HG03196 (cell line): ENCODE results near the gene SYT14.
"Not testable (repeated sequence)": the region's sequence is repeated elsewhere in the genome, so short reads cannot be mapped to it uniquely, and the experiment has no call there.

Experiments
- ATAC-seq: cut with Tn5 transposase; IDR thresholded peaks from one replicate; pipeline ENCODE4 v1.9.1; 2021; ENCODE audit not compliant: unreplicated experiment

Gene SYT14

DNA sequence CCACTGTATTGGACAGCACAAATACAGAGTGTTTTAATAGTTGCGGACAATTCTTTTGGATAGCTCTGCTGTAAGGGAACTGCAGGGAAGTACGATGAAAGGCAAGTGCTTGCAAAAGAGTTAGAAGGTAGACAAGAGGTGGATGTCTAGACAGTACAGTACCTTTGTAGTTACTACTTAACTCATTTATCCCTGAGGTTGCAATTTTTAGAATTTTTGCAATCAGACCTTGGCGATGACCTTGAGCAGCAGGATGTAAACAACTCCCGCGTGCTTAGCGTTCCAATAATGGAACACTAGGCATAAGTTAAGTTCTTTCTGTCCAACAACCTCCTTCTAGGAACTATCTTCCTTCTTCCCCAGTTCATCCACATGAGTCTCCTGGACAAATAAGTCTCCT, 1.9 kb upstream of the SYT14 start:
- ATAC-seq: no peak

DNA sequence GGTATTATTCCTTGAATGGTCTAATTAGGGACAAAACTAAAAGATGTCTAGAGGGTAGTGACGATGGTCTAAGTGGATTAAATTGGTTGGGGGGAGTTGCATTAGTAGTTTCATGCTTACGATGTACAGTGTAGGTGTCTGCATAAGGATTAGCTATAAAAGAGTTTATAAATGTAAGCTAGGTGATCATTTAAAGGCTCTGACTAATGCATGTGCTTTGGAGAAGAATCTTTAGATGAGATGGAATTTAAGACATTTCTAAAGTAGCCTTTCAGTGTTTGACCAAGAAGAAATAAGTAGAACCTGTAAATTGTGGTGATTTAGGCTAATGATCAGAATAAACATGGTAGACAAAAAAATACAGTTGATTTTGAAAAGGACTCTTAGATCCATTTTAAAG, 7.4 kb downstream of the SYT14 start:
- ATAC-seq: no peak

DNA sequence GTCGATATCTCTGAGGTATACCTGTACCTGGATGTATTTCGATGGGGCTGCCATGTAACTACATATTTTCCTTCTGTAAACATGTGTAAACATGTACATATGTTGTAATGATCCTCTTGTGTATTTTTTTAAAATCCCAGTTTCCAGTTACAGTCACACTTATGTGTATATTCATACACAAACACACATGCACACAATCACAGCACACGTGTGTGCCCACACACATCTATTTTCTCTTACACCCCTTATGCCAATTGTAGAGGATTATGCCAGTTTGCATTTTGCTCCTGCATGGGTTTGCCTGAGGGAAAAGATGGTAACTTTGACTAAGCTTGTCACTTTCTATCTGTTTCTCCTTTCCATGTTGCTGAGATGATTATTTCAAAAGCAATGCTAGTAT, 10.1 kb downstream of the SYT14 start:
- no peak for ATAC-seq

DNA sequence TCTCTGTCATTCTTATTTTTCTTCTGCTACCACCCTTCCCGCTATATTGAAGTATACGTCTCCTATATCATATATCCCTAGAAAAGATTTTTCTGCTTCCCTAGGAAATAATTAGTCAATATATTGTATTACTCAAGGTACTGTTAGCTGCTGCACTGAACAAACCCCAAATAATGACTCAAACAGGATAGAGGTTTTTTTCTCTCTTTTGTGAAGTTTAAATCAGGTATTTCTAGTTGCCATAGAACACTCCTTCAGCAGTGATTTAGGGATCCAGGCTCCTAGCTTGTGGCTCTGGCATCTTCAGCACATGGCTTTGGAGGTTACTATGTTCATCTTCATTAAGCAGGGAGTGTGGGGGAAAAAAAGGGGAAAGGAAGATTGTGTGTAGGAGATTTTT, 18.1 kb downstream of the SYT14 start:
- no peak for ATAC-seq

DNA sequence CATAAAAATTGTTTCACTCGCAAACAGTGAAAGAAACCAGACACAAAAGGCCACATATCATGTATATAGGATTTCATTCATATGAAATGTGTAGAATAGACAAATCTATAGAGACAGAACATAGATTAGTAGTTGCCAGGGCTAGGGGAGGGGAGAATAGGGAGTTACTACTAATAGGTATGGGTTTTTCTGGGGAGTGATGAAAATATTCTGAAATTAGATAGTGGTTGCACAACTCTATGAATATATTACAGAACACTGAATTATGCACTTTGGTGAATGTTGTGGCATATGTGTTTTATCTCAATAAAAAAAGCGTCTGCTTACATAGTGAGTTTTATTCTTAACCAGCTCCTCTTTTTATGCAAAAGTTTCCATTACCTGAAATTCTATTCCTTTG, 21.6 kb downstream of the SYT14 start:
- no peak for ATAC-seq

DNA sequence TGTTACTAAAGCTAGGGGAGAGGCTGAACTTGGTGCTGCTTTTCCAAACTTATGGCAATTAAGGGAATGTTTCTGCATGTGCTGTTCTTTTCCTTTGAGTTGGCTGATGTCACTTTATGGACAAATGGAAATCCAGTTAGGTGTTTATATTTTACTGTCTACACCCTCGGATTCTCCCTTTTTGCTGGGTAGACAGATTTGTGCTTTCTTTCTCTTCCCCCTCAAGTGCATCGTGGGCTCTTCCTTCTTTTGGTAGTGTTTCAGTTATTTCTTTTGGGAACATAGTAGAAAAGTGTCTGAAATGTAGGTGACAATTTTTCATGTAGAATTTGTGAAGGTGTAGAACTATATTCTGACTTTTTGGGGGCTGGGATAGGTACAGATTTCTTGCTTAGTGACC, 22.9 kb downstream of the SYT14 start:
- ATAC-seq: no peak

DNA sequence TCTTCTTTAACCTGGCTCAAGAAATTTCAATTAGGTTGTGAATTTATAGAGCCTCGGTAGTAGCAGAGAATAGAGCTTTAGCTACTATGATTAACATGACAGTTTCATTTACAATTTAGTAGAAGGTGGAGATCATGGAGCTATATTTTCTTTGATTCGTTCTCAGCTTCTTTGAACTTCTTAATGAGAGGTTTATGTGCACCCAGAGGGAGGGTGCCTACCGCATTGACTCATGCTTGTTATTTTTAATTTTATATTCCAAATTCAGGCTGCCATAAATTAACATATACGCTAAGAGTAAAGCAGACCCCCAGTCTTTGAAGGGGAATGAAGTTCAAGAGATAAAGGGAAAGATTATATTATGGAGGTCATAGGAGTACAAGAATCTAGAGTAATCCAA, 24.4 kb downstream of the SYT14 start:
- no peak for ATAC-seq

DNA sequence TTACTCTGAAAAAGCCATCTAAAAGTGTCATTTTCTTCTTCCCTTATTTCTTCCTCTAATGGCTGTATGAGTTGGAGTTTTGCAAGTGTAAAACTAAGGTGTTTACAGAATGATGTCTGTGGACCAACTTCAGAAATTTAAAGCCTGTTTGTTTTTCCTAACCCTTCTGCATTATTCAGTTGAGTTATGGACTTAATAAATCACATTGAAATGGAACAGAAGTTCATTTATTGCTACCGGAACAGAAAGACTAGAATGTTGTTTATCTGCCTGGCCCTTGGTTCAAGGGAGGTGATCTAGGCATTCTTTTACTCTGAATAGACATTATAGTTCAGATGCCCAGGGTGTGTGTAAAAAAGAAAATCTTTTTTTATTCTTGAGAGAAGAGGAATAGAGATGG, 24.8 kb downstream of the SYT14 start:
- no peak for ATAC-seq

DNA sequence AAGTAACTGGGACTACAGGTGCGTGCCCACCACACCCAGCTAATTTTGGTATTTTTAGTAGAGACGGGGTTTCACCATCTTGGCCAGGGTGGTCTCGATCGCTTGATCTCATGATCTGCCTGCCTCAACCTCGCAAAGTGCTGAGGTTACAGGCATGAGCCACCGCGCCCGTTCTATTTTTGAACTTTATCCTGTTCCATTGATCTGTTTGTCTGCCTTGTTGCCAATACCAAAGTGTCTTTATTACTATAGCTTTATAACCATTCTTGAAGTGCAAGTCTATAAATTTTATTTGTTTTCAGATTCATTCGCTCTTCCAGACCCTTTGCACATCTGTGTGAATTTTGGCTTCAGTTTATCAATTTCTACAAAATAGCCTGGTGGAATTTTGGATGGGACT, 28.0 kb downstream of the SYT14 start:
- no peak for ATAC-seq

DNA sequence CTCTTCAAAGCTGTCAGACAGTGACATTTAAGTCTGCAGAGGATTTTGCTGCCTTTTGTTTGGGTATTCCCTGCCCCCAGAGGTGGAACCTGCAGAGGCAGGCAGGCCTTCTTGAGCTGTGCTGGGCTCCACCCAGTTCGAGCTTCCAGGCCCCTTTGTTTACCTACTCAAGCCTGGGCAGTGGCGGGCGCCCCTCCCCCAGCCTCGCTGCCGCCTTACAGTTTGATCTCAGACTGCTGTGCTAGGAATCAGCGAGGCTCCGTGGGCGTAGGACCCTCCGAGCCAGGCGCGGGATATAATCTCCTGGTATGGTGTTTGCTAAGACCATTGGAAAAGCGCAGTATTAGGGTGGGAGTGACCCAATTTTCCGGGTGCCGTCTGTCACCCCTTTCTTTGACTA, 40.7 kb downstream of the SYT14 start:
- not testable (repeated sequence) for ATAC-seq

DNA sequence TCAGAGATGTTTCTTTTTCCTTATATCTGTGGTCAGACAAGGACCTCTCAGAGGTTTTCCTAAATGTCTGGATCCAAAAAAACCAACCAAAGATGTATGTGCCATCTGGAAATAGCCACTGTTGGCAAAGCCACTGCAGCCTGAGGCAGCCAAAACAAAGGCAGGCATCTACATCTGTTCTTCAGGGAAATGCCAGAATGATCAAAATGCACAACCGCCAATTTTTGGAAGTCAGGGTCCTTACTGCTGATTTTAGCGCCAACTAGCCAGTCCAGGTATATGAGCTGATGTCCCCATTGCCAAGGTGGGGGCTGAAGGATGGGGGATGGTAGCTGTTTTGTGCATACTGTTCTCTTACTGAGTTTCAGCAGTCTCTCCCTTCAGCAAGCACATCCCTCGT, 45.9 kb downstream of the SYT14 start:
- ATAC-seq: no peak

DNA sequence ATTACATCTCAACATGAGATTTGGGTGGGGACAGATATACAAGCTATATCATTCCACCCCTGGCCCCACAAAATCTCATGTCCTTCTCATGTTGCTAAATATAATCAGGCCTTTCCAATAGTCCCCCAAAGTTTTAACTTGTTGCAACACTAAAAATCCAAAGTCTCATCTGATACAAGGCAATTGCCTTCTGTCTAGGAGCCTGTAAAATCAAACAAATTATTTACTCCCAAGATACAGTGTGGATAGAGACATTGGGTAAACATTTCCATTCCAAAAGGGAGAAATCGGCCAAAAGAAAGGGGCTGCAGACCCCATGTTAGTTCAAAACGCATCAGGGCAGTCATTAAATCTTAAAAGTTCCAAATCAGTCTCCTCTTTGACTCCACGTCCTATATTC, 47.0 kb downstream of the SYT14 start:
- no peak for ATAC-seq

DNA sequence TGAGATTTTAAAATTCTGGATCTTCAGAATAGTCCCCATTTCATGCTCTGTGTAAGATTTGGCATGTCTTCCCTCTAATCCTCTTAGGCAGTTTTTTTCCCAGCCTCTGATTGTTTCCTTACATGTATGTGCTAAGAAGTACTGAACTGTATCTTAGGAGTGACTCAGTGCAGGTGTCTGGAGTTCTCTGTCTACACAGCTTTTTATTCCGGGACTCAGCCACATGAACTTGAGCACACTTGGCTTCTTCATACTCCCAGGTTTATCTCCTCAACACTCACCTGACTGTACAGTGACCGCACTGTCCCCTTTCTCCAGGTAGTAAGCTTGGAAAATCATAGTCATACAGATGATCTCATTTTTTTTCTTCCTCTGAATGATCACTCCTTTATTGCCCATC, 50.7 kb downstream of the SYT14 start:
- ATAC-seq: no peak

DNA sequence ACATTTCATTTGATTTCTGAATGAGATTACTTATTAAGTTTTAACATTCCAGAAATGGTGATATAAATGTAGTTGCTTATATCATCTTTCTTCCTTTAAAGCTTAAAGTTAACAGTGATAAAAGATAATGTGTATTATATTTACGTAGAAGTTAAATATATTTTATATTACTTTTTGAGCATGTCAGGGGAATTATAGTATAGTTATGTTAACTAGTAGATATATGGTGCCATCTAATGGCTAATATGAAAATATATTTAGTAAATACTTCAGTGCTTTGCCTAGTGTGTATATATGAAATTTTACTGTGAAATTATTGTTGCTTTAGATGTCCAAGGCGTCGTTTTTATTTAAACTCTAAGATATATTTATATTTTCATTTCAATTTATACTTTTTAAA, 51.5 kb downstream of the SYT14 start:
- no peak for ATAC-seq

DNA sequence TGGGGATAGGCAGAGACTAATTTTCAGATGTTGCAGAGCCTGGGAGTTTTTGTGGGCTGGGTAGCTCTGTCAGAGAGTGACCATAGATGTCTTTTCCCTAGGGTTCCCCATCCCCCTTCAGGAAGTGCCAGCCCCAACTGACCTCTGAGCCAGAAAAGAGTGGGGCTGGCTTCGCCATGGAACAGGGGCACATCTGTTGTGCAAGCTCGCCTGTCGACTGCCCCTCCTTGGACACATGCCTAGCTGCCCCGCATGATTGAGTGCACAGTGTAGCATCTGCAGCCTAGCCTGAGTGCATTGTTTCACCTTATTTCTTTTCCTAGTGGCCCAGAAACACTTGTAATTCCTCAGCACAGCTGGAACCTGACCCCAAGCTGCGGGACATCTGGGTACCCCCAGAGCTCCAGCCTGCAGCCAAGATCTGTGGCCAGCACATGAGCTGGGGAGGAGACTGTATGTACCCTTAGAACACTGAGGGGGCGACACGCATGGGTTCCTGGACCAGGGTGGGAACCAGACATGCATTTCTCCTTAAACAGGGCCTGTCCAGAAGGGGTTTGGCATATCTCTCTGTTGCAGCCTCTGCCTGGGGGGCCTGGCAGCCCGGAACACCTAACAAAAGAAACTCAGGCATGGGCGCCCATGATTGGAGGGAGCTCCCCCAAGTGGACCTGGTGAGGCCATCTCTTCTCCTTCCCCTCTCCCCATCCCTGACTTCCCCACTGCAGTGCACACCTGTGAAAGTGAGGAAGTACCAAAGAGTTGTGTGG, 55.2 kb downstream of the SYT14 start:
- no peak for ATAC-seq

DNA sequence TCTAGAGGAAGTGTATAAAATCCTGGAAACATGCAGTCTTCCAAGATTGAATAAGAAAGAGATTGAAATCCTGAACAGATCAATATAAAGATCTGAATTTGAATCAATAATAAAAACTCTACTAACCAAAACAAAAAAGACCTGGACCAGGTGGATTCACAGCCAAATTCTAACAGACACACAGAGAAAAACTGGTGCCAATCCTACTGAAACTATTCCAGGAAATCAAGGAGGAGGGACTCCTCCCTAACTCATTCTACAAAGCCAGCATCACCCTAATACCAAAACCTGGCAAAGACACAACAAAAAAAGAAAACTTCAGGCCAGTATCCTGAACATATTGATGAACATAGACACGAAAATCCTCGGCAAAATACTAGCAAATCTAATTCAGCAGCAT, 58.3 kb downstream of the SYT14 start:
- no peak for ATAC-seq

DNA sequence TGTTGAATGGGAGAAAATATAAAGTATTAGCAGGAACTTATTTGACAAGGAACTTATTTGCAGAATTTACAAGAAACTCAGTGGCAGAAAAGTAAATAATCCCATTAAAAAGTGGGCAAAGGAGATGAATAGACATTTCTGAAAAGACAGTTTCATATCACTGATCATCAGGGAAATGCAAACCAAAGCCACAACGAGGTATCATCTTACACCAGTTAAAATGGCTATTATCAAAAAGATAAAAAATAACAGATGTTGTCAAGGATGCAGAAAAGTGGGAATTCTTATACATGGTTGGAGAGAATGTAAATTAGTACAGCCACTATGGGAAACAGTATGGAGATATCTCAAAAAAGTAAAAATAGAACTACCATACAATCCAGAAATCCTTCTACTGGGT, 61.0 kb downstream of the SYT14 start:
- ATAC-seq: no peak

DNA sequence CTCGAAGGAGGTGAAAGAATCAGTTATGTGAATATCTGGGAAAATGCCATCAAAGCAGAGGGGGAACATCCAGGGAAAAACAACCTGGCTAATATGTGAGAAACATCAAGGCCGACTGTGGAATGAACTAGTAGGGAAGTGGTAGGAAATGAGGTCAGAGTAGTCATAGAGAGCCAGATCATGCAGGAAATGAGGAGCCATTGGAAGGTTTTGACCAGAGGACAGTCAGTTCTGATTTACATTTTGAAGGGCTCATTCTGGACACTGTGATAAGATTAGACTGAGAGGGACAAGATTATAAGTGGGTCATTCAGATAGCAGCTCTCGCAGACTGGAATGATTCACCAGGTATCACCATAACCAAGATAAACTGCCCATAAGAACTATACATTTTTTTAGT, 63.7 kb downstream of the SYT14 start:
- ATAC-seq: no peak

DNA sequence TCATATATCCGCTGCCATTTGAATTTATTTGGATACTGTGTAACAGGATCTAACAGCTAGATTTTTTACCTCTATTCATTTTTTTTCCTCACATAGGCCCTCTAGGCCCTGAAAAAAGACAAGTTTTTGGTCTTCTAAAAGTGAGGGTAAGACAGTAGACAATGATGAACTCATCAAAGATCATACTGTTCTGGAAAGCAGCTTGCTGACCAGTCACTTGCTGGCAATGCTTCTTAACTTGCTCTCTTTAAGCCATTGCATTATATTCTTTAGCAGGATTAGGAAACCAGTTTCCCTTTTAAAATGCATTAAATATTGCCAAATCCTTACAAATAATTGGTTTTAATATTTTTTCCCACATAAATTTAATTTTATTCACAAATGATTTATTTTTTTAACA, 65.5 kb downstream of the SYT14 start:
- ATAC-seq: no peak

DNA sequence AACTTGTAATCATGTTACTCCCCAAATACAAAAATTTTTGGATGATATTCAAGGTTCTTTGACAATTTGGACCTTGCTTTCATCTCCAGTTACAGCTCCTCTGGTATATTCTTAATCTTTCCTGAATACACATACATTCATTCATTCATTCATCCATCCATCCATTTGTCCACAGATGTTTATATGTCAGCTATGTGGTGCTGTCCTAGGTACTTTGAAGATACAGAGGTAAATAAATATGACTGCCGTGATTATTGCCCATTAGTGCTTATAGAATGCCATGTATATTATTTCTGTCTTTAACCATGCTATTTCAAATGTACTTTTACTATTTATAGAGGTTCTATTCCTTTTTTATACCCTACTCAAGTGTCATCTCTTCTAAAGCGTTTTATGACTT, 72.1 kb downstream of the SYT14 start:
- no peak for ATAC-seq

DNA sequence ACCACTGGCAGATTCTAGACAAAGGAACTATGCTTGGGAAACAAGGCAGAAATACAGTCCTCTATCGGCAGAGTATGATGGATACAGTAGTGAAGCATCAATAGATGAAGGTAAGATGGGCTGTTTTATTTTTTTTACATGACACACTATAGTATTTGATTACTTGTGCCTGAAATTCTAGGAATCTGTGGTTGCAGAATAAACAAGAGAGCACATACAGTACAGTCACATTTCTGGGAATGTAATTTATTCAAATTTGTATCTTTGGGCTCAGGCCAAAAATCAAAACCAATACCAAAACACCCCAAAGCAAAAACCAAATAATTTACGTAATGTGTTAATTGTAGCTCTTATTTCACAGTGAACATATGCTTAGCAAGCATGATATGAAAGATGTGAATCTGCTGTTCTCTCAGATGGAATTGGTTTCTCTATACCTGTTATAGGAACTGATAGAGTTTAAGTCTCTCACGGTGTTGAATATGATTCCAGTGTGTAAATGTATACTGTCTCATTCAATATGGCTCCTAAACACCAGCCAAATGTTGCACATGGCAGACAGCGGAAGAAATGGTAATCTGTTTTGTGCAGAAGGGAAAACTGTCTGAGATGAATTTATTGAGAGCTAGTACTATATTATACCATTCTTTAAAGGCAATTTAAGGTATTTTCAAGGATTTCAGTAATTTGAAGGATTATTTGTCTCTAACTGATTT, 83.3 kb downstream of the SYT14 start:
- no peak for ATAC-seq

DNA sequence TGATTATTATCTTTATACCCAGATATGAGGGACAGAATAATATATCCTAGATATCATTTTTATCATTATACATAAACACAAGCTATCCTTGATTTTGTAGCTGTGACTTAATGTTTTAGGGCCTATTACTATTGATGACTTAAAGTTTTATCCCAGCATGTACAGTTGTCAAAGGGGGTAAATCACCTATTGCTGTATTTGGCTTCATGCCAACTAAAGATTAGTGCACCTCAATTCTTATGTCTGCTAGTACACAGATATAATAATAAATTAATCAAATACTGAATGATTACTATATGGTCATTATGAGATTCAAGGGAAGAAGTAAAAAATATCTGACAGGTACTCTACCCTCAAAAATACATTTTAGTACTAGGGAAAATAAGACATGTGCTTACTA, 84.0 kb downstream of the SYT14 start:
- ATAC-seq: no peak

DNA sequence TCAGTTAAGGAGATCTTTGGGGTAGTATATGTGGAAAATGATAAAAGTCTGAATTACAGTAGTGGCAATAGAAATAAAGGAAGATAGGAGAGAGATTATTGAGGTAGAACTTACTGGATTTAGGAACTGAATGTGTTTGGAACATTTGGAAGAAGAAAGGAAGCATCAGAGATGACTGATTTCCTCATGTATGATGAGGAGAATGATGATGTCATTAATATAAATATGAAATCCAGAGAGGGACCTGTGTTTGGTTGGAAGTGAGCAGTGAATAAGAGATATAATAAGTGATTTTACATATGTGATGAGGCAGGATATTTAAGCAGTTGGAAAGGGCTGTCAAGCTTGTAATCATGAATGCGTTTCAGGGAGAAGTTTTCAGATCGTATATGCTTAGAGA, 86.3 kb downstream of the SYT14 start:
- ATAC-seq: no peak
